Vagina (tissue), 2 donors: ENCODE measurements around the gene CORO2B. TPM values are rescaled to one million over a fixed set of nuclear protein-coding genes. Genes with fewer than 3 reads are reported as not detected.

ENCODE experiments used
- DNase-seq, 2 donors: peaks; one replicate each; pipeline ENCODE4 v3.0.0-alpha.2; 2017; ENCODE audit errors: extremely low spot score in 2 of 2
- H3K27ac ChIP-seq: fragments of 200-600 bp; sonication (generic); one replicate; pipeline ENCODE4 v1.5.1; 2019
- H3K27me3 ChIP-seq: fragments of 200-600 bp; sonication (generic); one replicate; pipeline ENCODE4 v1.5.1; 2019
- H3K36me3 ChIP-seq, 2 donors: fragments of 200-600 bp; sonication (generic); one replicate each; pipeline ENCODE4 v1.5.1; 2017 to 2019
- H3K4me1 ChIP-seq: fragments of 200-600 bp; sonication (generic); one replicate; pipeline ENCODE4 v1.5.1; 2019
- H3K4me3 ChIP-seq, 2 donors: fragments of 200-600 bp; sonication (generic); 1 replicate in 1 of 2; 2 replicates in 1 of 2; pipeline ENCODE4 v1.5.1; 2016 to 2019
- H3K9me3 ChIP-seq: fragments of 200-600 bp; sonication (generic); one replicate; pipeline ENCODE4 v1.5.1; 2019
- POLR2A ChIP-seq, 2 donors: fragments of 450-650 bp; IDR thresholded peaks; one replicate each; pipeline ENCODE4 v1.6.1; 2017; ENCODE audit warnings: antibody characterized with exemption in 2 of 2, mild to moderate bottlenecking in 2 of 2, moderate library complexity in 2 of 2
- POLR2AphosphoS5 ChIP-seq, 2 donors: sonication (generic); formaldehyde crosslinking; IDR thresholded peaks; one replicate each; pipeline ENCODE4 v1.9.0; 2017; ENCODE audit warnings: antibody characterized with exemption in 2 of 2, mild to moderate bottlenecking in 2 of 2, low read depth in 1 of 2; ENCODE audit not compliant: insufficient read depth in 1 of 2
- intact Hi-C: fragments of 100-400 bp; cut with DNase I; formaldehyde crosslinking; loops from one replicate; pipeline ENCODE4 v1.15.1; 2023
- total RNA-seq: library from RNA; depleted of rRNA; stranded (reverse); fragments of >200 nt; gene quantifications from one replicate; pipeline ENCODE4 v1.2.3, GENCODE V29; 2016
- TF ChIP-seq, protein P1 (sequence below), 3 experiments: fragments of 450-650 bp in 2 of 3; fragments of 200-600 bp in 1 of 3; sonication (generic) in 1 of 3; IDR thresholded peaks; one replicate each; pipeline ENCODE4 v1.5.1; 2017 to 2019; ENCODE audit warnings: antibody characterized with exemption in 3 of 3, mild to moderate bottlenecking in 2 of 3, moderate library complexity in 2 of 3

CORO2B gene
- total RNA-seq, 1 donor from 2014 or later, result 4.7 TPM

DNA sequence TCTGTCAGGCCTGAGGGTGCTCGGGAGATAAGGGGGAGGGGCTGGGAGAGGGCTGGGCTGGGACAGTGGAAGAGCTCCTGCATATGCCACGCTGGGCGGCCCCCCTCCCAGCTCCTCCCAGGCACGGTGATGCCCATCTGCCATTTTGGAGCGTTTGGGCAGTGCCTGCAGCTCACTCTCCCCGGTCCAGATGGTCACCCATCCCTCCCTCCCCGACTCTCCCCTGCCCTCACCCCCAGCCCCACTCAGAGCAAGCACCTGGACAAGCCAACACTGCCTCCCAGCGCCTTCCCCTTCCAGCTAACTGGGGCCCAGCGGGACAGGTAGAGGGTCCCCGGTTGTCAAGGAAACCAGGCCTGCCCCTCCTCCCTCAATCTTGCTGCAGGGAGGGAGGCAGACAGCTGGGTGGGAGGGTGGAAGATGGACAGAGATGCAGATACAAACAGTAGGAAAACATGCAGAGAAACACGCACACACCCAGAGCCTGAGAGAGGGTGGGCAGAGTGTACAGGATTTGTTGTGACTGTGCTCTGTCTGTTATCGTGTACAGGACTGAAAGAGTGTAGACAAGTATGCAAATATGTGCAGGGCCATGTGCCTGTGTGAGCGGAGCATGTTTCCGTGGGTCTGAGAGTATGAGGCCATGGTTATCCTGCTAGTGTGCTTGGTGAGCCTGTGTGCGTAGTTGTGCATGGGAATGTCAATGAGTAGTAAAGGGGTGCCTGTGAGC lies 17.5 kb upstream of the CORO2B start:
- Histone ChIP-seq H3K27me3 (no peaks in the 10 kb centered on the region), H3K9me3 (no peaks in the 10 kb centered on the region), H3K27ac (no peak overlapping the region), H3K4me3 (no peak overlapping the region), H3K4me1 (peaks cover 9% of the 10 kb centered on the region), H3K36me3 (no peaks in the 10 kb centered on the region)
- intact Hi-C loops, result no loop called here
- TF ChIP-seq POLR2A (IDR thresholded peaks at IDR 0.05), result no peak
- TF ChIP-seq, protein P1, sequence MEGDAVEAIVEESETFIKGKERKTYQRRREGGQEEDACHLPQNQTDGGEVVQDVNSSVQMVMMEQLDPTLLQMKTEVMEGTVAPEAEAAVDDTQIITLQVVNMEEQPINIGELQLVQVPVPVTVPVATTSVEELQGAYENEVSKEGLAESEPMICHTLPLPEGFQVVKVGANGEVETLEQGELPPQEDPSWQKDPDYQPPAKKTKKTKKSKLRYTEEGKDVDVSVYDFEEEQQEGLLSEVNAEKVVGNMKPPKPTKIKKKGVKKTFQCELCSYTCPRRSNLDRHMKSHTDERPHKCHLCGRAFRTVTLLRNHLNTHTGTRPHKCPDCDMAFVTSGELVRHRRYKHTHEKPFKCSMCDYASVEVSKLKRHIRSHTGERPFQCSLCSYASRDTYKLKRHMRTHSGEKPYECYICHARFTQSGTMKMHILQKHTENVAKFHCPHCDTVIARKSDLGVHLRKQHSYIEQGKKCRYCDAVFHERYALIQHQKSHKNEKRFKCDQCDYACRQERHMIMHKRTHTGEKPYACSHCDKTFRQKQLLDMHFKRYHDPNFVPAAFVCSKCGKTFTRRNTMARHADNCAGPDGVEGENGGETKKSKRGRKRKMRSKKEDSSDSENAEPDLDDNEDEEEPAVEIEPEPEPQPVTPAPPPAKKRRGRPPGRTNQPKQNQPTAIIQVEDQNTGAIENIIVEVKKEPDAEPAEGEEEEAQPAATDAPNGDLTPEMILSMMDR (IDR thresholded peaks at IDR 0.05), result no peak
- DNase-seq, result no peak

DNA sequence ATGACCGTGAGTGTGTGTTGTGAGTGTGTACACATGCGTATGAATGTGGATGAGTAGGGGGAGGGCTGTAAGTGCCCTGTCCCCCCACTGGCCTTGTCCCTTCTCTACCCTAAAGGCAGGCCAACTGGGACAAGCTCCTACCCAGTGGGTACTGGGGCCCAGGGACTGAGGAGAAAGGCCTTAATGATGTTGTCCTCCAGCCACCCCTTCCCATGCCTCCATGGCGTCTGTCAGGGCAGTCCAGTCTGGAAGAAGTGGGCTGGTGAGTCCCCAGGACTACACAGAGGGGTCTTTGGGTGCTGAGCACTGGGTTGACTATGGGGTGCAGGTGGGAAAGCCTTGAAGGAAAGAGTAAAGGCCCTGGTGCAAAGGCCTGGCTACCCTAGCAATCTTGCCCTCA lies 16.9 kb upstream of the CORO2B start:
- no peaks in the 10 kb centered on the region for H3K9me3 ChIP-seq
- DNase-seq, result no peak
- no peak overlapping the region for H3K4me3 ChIP-seq
- no peak overlapping the region for H3K27ac ChIP-seq
- H3K4me1 ChIP-seq, result peaks cover 9% of the 10 kb centered on the region
- TF ChIP-seq, protein P1 (IDR thresholded peaks at IDR 0.05), result no peak
- TF ChIP-seq POLR2AphosphoS5 (IDR thresholded peaks at IDR 0.05; ENCODE audit: insufficient read depth in 1 of 2, low read depth in 1 of 2), result no peak
- TF ChIP-seq POLR2A (IDR thresholded peaks at IDR 0.05), result no peak
- H3K36me3 ChIP-seq, result no peaks in the 10 kb centered on the region
- intact Hi-C loops, result no loop called here
- H3K27me3 ChIP-seq, result no peaks in the 10 kb centered on the region

DNA sequence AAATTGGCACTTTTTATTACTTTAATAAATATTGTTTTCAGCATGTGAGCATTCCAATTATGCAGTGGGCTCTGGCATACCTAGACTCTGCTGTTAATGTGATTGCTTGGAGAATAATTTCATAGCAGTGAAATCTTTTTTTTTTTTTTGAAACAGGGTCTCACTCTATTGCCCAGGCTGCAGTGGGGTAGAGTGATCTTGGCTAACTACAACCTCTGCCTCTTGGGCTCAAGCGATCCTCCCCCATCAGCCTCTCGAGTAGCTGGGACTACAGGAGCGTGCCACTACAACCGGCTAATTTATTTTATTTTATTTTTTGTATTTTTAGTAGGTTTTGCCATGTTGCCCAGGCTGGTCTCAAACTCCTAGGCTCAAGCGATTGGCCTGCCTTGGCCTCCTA lies 14.6 kb upstream of the CORO2B start:
- no peaks in the 10 kb centered on the region for H3K36me3 ChIP-seq
- H3K4me1 ChIP-seq, result peaks cover 2% of the 10 kb centered on the region
- no peak for DNase-seq
- TF ChIP-seq, protein P1 (IDR thresholded peaks at IDR 0.05), result no peak
- TF ChIP-seq POLR2A (IDR thresholded peaks at IDR 0.05), result no peak
- no peak for TF ChIP-seq POLR2AphosphoS5 (IDR thresholded peaks at IDR 0.05; ENCODE audit: insufficient read depth in 1 of 2, low read depth in 1 of 2)
- H3K27ac ChIP-seq, result no peak overlapping the region
- intact Hi-C loops, result no loop called here
- no peaks in the 10 kb centered on the region for H3K27me3 ChIP-seq
- H3K9me3 ChIP-seq, result no peaks in the 10 kb centered on the region
- H3K4me3 ChIP-seq, result no peak overlapping the region

DNA sequence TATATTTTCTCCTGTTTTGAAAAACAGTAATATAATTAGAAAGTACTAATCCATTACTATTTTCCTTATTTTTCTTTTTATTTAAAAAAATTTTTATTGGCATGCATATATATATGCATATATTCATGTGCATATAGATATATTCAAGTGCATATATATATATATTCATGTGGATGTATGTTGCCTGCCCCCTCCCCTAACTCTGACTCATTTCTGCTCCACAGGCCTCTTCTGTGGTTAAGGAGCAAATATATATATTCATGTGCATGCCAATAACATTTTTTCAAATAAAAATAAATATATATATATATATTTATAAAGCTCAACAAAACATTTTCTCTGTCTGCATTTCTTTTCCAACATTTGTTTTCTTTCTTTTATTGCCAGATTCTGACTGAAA lies 13.6 kb upstream of the CORO2B start:
- no peak overlapping the region for H3K27ac ChIP-seq
- intact Hi-C loops, result no loop called here
- no peak for TF ChIP-seq POLR2A (IDR thresholded peaks at IDR 0.05)
- no peak for TF ChIP-seq POLR2AphosphoS5 (IDR thresholded peaks at IDR 0.05; ENCODE audit: insufficient read depth in 1 of 2, low read depth in 1 of 2)
- TF ChIP-seq, protein P1 (IDR thresholded peaks at IDR 0.05), result no peak

DNA sequence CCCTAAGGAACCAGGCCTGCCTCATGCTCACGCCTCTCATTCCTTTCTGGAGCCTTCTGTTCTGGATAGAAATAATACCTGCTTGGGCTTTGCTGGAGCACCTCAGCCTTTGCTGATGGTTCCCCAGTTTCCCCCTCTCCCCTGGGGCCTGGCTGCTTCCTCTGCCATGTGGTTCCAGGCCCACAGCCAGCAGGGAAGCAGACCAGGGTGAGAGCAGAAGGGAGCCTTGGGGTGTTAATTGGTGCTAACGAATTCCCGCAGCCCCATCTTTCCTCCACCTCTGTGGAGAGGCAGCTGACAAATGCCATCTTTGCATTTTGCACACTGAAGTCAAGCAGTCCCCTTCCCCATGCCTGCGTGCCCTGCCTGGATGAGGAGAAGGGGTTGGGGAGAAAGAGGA lies 13.1 kb upstream of the CORO2B start:
- H3K27ac ChIP-seq, result no peak overlapping the region
- no peaks in the 10 kb centered on the region for H3K27me3 ChIP-seq
- H3K4me1 ChIP-seq, result no peaks in the 10 kb centered on the region
- no peaks in the 10 kb centered on the region for H3K36me3 ChIP-seq
- intact Hi-C loops, result no loop called here
- TF ChIP-seq, protein P1 (IDR thresholded peaks at IDR 0.05), result no peak
- TF ChIP-seq POLR2AphosphoS5 (IDR thresholded peaks at IDR 0.05; ENCODE audit: insufficient read depth in 1 of 2, low read depth in 1 of 2) (no peak), POLR2A (IDR thresholded peaks at IDR 0.05) (no peak)
- H3K9me3 ChIP-seq, result no peaks in the 10 kb centered on the region
- DNase-seq, result no peak
- no peak overlapping the region for H3K4me3 ChIP-seq

More for the DNA sequence above, 13.6 kb upstream of the CORO2B start:
- no peak for DNase-seq
- Histone ChIP-seq H3K27me3 (no peaks in the 10 kb centered on the region), H3K4me3 (no peak overlapping the region), H3K36me3 (no peaks in the 10 kb centered on the region), H3K9me3 (no peaks in the 10 kb centered on the region), H3K4me1 (no peaks in the 10 kb centered on the region)
